GM10266 (cell line): ENCODE data around the gene GBP4.

Source experiments
- DNase-seq: peaks from one replicate; pipeline ENCODE4 v3.0.0; 2012; ENCODE audit errors: extremely low spot score
- CTCF ChIP-seq: IDR thresholded peaks from 2 replicates; pipeline ENCODE4 v1.5.1; 2012; ENCODE audit warnings: mild to moderate bottlenecking, low read depth; ENCODE audit not compliant: control insufficient read depth, insufficient read depth; ENCODE audit errors: missing control alignments

Gene GBP4

GRCh38 chr1:89203166-89203565 is 4.4 kb upstream of the GBP4 start:
- no peak for DNase-seq
- no peak for TF ChIP-seq CTCF

GRCh38 chr1:89201106-89201794 is 2.5 kb upstream of the GBP4 start:
- DNase-seq, result no peak
- no peak for TF ChIP-seq CTCF

- no peak for TF ChIP-seq CTCF
- no peak for DNase-seq
Observed at GRCh38 chr1:89200663-89201062, 1.9 kb upstream of the GBP4 start.

- DNase-seq, result no peak
- TF ChIP-seq CTCF, result no peak
Observed at GRCh38 chr1:89199525-89200031, 836 bp upstream of the GBP4 start.

GRCh38 chr1:89198081-89198480 is 661 bp downstream of the GBP4 start:
- no peak for TF ChIP-seq CTCF
- DNase-seq, result no peak

GRCh38 chr1:89195476-89195875 is 3.3 kb downstream of the GBP4 start:
- DNase-seq, result no peak
- no peak for TF ChIP-seq CTCF

GRCh38 chr1:89191314-89191713 is 7.4 kb downstream of the GBP4 start:
- no peak for DNase-seq
- no peak for TF ChIP-seq CTCF
